CD4-positive, alpha-beta T cell treated with Interleukin-2 at 100 ng/mL for 4 hours (primary cell): ENCODE measurements around the gene MED16.
"Not testable (repeated sequence)": the region's sequence is repeated elsewhere in the genome, so short reads cannot be mapped to it uniquely, and the experiment has no call there.

ENCODE experiments used
- DNase-seq: peaks from one replicate; pipeline ENCODE4 v3.0.0-alpha.2; 2020; ENCODE audit warnings: low spot score

Gene MED16

DNA sequence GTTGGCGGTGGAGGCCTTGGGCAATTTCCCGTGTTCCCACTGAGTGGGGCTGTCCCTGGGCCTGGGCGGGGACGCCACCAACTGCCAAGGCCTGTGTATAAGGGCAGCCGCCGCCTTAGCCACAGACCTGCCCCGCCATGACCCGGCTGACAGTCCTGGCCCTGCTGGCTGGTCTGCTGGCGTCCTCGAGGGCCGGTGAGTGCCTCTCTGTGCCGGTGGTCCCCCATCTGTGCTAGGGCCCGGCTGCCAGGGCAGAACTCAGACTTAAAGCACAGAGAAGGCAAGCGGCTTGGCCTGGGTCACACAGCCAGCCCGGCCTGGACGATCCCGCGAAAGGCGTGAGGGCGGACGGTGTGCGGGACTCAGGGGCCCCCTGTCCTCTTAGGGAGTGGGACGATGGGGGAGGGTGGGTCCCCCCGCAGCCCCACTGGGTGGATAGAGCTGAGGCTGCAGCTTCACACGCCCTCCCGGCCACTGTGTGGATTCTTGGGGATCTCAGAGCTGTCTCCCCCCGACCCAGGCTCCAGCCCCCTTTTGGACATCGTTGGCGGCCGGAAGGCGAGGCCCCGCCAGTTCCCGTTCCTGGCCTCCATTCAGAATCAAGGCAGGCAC lies 65.2 kb downstream of the MED16 start, which contains the start of gene AZU1:
Gene AZU1 (plus strand): TSS at position 128 of the 612 bp plus-strand sequence. CDS start 10 bp downstream, at position 138.
- DNase-seq: no peak

DNA sequence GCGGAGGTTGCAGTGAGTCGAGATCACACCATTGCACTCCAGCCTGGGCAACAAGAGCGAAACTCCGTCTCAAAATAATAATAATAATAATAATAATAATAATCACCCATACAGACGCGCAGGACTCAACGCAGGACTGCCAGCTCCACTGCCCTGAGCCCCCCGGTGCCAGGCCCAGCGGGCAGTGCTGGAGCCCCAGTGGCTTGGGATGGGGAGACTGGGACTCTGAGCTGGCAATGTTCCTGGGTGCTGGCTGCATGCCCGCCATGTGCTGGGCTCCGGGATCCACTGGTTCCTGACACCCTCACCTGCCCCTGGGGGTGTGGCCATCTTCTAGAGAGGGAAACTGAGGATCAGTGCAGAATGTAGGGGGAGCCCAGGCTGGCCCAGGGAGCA lies 65.7 kb downstream of the MED16 start:
- no peak for DNase-seq

DNA sequence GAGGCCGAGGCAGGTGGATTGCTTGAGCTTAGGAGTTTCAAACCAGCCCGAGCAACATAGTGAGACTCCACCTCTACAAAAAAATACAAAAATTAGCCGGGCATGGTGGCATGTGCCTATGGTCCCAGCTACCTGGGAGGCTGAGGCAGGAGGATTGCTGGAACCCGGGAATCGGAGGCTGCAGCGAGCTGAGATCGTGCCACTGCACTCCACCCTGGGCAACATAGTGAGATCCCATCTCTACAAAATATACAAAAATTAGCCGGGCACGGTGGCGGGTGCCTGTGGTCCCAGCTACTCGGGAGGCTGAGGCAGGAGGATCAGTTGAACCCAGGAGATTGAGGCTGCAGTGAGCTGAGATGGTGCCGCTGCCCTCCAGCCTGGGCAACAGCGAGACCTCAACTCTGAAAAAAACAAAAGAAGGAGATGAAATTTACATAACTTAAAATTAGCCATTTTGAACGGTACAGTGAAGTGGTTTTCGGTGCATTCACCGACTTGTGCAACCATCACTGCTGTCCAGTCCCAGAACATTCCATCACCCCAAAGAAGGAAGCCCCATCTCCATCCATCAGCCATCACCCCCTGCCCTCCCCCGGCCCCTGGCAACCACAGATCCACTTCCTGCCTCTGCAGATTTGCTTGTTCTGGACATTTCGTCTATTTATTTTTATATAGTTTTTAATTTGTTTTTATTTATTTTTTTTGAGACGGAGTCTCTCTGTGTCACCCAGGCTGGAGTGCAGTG lies 66.9 kb downstream of the MED16 start:
- DNase-seq: no peak

DNA sequence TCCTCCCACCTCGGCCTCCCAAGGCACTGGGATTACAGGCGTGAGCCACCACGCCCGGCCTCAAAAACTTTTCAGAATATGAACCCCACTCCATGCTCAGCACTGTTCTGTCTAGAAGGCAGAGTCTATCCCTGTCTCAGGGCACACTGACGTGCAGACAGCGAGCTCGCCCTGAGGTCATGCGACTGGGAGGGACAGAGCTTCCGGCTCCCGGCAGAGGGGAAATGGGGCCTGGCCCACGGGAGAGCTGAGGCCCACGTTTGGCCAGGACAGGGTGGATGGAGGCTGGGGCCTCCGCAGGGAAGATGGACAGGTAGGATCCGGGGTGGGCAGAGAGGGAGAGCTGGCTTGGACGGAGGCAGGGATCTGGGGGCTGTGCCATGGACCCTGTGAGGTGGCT lies 68.1 kb downstream of the MED16 start:
- DNase-seq: no peak

DNA sequence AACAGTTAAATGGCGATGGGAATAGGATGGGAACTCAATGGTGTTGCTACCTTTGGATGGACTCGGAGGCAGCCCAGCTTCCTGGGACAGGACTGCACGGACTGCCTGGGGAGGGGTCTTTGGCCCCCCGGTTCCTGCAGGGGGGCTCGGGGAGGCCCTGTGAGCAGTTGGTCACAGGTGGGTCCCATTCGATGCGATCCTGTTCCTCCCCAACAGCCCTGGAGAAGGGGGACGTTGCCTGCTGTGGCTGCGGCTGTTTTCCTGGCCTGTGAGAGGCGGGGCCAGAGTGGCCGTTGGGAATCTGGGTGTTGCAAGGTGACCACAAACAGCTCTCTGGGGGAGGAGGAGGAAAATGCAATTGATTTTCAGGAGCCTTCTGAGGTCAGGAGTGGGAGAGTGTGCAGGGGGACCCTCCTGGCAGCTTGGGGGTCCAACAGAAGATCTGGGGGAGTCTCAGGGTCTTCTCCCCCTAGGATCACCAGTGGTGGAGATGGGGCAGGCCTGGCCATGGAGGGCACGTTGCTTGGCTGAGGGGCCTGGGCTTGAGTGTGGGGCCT lies 69.3 kb downstream of the MED16 start:
- DNase-seq: no peak

DNA sequence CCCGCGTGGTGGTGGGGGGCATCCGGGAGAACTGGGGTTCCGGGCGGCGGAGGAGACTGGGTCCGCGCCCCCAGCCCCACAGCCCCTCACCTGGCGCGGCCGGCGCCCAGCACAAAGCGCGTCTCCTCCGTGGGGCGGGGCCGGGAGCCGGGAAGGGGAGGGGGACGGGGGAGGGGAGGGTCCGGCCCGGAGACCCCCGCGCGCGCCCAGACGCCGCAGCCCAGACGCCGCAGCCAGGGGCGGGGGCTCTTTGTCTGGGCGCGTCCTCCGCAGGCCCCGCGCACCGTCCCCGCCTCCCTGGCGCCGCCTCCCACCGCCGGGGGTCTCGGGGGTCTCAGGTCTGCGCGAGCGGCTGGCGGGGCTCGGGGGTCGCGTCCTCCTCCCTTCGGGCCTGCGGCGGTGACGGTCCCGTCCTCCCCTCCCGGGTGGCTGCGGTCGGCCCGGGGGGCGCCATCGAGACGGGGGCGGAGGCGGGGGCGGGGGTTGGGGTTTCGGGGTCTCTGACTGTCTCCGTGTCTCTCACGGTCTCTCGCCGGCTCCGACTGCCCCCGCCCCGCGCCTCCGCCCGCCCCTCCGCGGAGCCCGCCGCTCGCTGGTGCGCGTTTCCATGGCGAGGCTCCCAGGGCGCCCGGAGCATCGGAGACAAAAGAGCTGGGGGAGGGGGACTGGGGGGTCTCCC lies 71.0 kb downstream of the MED16 start, which contains the start of gene PLPPR3:
Gene PLPPR3 (minus strand): TSS at position 131 of the 679 bp plus-strand sequence. CDS start 396 bp downstream, outside the sequence.
- no peak for DNase-seq

DNA sequence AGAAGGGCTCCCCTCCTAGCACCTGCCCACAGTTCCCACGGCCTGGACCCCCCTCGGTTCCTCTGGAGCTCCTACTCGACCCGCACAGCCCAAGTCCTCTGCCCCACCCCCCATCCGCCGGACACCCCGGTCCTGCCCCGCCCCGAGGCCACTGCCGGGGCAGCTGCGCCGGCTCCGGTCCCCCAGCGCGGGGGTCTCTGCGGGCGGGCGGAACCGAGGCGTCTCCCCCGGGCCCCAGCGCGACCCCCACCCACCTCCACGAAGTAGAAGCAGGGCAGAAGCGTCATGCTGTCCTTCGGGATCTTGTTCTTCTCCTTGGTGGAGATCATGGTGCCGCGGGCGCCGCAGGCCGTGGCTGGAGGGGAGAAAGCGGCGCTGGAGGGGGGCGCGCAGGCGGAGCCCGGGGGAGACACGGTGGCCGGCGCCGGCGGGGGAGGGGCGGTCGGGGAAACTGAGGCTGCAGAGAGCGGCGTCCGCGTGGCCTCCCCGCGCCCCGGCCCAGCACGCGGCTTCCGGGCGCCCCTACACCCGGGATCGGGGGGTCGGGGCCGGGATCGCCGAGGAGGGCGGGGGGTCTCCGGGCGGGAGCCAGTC lies 71.7 kb downstream of the MED16 start:
- no peak for DNase-seq

DNA sequence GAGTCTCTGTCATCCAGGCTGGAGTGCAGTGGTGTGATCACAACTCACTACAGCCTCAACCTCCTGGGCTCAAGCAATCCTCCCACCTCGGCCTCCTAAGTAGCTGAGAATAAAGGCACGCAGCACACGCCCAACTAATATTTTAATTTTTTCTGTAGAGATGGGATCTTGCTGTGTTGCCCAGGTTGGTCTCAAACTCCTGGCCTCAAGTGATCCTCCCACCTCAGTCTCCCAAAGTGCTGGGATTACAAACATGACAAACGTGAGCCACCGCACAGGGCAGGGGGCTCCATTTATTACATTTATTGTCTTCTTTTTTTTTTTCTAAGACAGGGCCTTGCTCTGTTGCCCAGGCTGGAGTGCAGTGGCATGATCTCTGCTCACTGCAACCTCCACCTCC lies 72.8 kb downstream of the MED16 start:
- DNase-seq: not testable (repeated sequence)
